Measurements from ENCODE around the gene AKAP3. TPM values are rescaled to one million over a fixed set of nuclear protein-coding genes. Genes with fewer than 3 reads are reported as not detected.

Gene AKAP3
- total RNA-seq, 2 experiments from 2014 or later = 0.96 to 2.0 TPM

DNA sequence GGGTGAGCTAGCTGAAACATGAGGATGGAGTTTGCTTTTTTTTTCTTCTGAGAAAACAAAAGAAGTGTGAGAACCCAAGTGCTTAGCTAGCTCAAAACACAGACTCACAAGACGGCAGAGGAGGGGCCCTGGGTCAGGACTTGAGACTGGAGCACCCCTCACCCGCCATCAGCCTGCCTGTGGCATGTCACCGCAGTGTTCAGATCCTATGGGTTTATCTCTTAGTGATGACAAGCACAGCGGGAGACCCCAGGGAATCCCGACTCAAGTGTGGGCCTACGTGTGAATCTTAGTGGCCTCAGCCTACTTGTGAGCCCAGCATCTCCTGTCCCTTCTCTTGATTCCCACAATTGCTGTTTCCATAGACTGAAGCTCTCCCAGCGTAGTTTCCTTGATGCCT is 64.0 kb downstream of the AKAP3 start:
- no peak overlapping the region for H3K27ac ChIP-seq (ENCODE audit: low read depth in 1 of 2, low read length in 2 of 2)
- Mint-ChIP-seq H3K9me3 (no peaks in the 10 kb centered on the region), H3K27me3 (peaks cover 4% of the 10 kb centered on the region), H3K4me3 (no peak overlapping the region), H3K36me3 (ENCODE audit: low read depth) (no peaks in the 10 kb centered on the region), H3K4me1 (ENCODE audit: low read depth) (no peaks in the 10 kb centered on the region), H3K27ac (no peak overlapping the region)
- H3K36me3 ChIP-seq (ENCODE audit: insufficient read depth, low read length) = no peaks in the 10 kb centered on the region
- intact Hi-C loops (cut with DNase I, micrococcal nuclease) = no loop called here
- DNase-seq = no peak
- H3K9me3 ChIP-seq (ENCODE audit: control insufficient read depth in 1 of 2, insufficient read depth in 1 of 2, low read length in 2 of 2) = no peaks in the 10 kb centered on the region
- TF ChIP-seq, protein P1, sequence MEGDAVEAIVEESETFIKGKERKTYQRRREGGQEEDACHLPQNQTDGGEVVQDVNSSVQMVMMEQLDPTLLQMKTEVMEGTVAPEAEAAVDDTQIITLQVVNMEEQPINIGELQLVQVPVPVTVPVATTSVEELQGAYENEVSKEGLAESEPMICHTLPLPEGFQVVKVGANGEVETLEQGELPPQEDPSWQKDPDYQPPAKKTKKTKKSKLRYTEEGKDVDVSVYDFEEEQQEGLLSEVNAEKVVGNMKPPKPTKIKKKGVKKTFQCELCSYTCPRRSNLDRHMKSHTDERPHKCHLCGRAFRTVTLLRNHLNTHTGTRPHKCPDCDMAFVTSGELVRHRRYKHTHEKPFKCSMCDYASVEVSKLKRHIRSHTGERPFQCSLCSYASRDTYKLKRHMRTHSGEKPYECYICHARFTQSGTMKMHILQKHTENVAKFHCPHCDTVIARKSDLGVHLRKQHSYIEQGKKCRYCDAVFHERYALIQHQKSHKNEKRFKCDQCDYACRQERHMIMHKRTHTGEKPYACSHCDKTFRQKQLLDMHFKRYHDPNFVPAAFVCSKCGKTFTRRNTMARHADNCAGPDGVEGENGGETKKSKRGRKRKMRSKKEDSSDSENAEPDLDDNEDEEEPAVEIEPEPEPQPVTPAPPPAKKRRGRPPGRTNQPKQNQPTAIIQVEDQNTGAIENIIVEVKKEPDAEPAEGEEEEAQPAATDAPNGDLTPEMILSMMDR (IDR thresholded peaks at IDR 0.05) = no peak
- ATAC-seq (ENCODE audit: poor library complexity) = no peak
- CTCF ChIA-PET = no interaction called here
- H3K4me1 ChIP-seq (ENCODE audit: insufficient read depth, low read length) = no peaks in the 10 kb centered on the region
- H3K4me3 ChIP-seq (ENCODE audit: low read length) = no peak overlapping the region
- POLR2A ChIA-PET = no interaction called here
- peaks cover 0 to 3% of the 10 kb centered on the region in 2 experiments for H3K27me3 ChIP-seq (ENCODE audit: control insufficient read depth in 1 of 2, insufficient read depth in 2 of 2, low read length in 2 of 2)

DNA sequence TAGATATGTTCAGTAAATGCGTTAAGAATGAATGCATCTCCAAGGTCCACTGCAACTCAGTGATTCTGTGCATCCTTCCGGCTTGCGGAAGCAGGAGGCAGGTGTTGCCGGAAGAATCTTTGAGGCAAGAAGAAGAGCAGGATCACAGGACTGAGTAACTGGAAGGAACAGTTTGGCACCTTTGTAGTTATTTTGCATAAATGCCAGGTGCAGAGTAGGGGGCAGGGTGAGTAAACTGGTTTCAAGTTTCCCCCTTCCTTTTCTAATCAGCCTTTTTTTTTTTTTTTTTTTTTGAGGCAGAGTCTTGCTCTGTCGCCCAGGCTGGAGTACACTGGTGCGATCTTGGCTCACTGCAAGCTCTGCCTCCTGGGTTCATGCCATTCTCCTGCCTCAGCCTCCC is 64.6 kb downstream of the AKAP3 start:
- H3K4me1 Mint-ChIP-seq (ENCODE audit: low read depth) = no peaks in the 10 kb centered on the region
- ChIA-PET POLR2A (no interaction called here), CTCF (no interaction called here)
- intact Hi-C loops (cut with DNase I, micrococcal nuclease) = no loop called here
- no peaks in the 10 kb centered on the region for H3K36me3 ChIP-seq (ENCODE audit: insufficient read depth, low read length)
- no peaks in the 10 kb centered on the region for H3K4me1 ChIP-seq (ENCODE audit: insufficient read depth, low read length)
- H3K9me3 ChIP-seq (ENCODE audit: control insufficient read depth in 1 of 2, insufficient read depth in 1 of 2, low read length in 2 of 2) = no peaks in the 10 kb centered on the region
- H3K27ac ChIP-seq (ENCODE audit: low read depth in 1 of 2, low read length in 2 of 2) = no peak overlapping the region
- no peak overlapping the region for H3K4me3 Mint-ChIP-seq
- H3K27me3 Mint-ChIP-seq = peaks cover 4% of the 10 kb centered on the region
- H3K9me3 Mint-ChIP-seq = no peaks in the 10 kb centered on the region
- no peaks in the 10 kb centered on the region for H3K36me3 Mint-ChIP-seq (ENCODE audit: low read depth)
- TF ChIP-seq, protein P1 (IDR thresholded peaks at IDR 0.05) = no peak
- peaks cover 0 to 6% of the 10 kb centered on the region in 2 experiments for H3K27me3 ChIP-seq (ENCODE audit: control insufficient read depth in 1 of 2, insufficient read depth in 2 of 2, low read length in 2 of 2)
- DNase-seq (no peak), ATAC-seq (ENCODE audit: poor library complexity) (no peak)
- H3K4me3 ChIP-seq (ENCODE audit: low read length) = no peak overlapping the region
- H3K27ac Mint-ChIP-seq = no peak overlapping the region

DNA sequence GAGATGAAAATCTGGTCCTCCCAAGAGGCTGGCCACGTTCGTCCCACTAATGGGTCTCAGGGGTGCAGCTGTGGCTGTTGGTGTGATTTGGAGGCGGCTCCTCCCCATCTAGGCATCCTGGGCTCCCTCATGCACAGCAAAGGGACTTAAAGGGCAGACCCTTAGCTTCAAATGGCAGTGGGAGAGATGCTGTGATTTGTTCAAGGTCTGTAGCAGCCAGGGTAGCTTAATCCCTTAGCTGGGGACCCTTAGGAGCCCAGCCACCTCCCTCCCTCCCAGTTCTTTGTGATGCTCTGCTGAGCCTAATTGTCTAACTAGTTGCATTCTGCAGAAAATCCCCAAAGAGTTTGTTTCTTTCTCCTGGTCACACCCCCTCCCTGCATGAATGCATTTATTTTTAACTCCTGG is 68.6 kb downstream of the AKAP3 start:
- Histone ChIP-seq H3K27me3 (ENCODE audit: control insufficient read depth in 1 of 2, insufficient read depth in 2 of 2, low read length in 2 of 2) (peaks cover 0 to 6% of the 10 kb centered on the region in 2 experiments), H3K4me3 (ENCODE audit: low read length) (no peak overlapping the region), H3K36me3 (ENCODE audit: insufficient read depth, low read length) (no peaks in the 10 kb centered on the region), H3K27ac (ENCODE audit: low read depth in 1 of 2, low read length in 2 of 2) (no peak overlapping the region), H3K9me3 (ENCODE audit: control insufficient read depth in 1 of 2, insufficient read depth in 1 of 2, low read length in 2 of 2) (no peaks in the 10 kb centered on the region), H3K4me1 (ENCODE audit: insufficient read depth, low read length) (no peaks in the 10 kb centered on the region)
- Mint-ChIP-seq H3K9me3 (no peaks in the 10 kb centered on the region), H3K36me3 (ENCODE audit: low read depth) (no peaks in the 10 kb centered on the region), H3K27ac (no peak overlapping the region), H3K4me3 (no peak overlapping the region), H3K4me1 (ENCODE audit: low read depth) (no peaks in the 10 kb centered on the region), H3K27me3 (no peaks in the 10 kb centered on the region)
- DNase-seq = no peak
- no peak for ATAC-seq (ENCODE audit: poor library complexity)
- ChIA-PET CTCF (no interaction called here), POLR2A (no interaction called here)
- TF ChIP-seq, protein P1 (IDR thresholded peaks at IDR 0.05) = no peak
- intact Hi-C loops (cut with DNase I, micrococcal nuclease) = loop anchor here in 1 of 2 experiments (2.0 kb wide), 1 partner anchor 179 kb away; no protein-coding TSS in a partner anchor
